Retina (tissue), 1 donor: Measurements from ENCODE around the gene RNF111.
"Not testable (repeated sequence)": the region's sequence is repeated elsewhere in the genome, so short reads cannot be mapped to it uniquely, and the experiment has no call there.

Experiments
- DNase-seq: peaks from one replicate; pipeline ENCODE4 v3.0.0-alpha.2; 2016

The RNF111 gene

DNA sequence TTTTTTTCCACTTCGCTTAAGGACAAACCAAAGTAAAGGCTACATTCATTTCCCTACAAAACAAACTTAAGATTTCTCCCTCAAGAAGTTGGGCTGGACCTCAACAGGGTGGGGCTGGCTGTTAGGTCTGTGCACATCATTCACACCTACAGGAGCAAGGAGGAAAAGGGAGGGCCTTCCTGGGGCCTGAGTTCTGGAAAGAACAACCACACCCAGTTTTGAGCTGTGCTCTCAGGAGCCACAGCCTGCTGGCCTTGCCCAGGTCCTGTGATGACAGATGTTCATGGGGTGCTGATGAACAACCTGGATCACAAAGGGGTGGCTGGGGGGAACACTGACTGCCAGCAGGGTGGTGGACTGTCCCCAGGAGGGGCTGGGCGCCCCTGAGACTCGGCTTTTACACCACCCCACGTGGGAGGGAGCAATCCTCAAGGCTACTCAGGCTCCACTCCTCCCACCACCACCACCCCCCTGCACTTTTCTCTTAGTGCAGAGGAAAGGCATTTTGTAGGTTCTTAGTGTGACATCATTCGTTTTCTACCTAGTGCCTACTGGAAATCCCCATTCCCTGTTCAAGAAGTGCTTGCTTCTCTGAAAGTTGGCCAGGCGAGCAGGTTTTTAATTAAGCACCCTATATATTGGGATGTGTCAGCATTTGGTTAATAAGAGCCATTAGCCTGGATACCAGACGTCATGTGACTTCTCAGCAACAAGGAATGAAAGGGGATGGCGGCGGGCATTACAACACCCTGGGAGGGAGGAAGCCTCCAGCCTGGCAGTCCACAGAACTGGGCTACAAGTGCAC lies 153.2 kb downstream of the RNF111 start:
- DNase-seq: no peak

DNA sequence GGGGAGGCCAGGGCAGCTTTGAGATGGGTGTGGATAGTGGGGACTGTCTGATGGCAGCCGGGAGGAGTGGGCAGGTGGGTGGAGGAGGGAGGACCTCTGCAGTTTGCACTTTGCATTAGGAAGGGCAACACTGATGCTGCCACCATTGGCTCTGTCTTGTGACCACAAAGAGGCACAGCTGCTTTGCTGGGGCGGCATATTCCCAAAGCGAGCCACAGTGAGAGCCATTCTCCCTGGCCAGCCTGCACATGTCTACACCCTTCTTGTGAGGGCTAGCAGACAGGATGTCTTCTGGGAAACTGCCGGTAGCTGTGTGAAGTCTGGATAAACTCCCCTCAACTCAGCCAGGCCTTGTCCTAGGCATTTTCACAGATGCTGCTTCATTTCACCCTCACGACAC lies 155.8 kb downstream of the RNF111 start:
- DNase-seq: no peak

DNA sequence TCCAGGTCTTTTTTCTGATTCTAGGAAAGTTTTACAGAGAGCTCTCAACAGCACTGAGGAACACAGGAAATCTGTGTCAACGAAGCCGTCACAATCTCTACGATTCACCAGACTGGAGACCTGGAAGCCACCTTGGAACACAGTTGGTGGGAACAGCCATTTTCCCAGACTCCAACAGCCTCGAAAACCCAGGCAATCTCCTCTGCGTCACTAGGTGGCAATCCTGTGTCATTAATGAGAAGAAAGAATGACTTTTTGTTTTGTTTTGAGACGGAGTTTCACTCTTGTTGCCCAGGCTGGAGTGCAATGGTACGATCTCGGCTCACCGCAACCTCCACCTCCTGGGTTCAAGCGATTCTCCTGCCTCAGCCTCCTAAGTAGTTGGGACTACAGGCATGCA lies 157.1 kb downstream of the RNF111 start:
- DNase-seq: not testable (repeated sequence)
